H1 (cell line): ENCODE measurements around the gene RNF123. TPM values are rescaled to one million over a fixed set of nuclear protein-coding genes. Genes with fewer than 3 reads are reported as not detected.

ENCODE experiments used
- CTCF ChIA-PET: fragments of 300-600 bp; sonication (Branson Sonifier 250); formaldehyde crosslinking; loops from one replicate; lab custom pipeline; 2021; ENCODE audit not compliant: partially characterized antibody; lab: Charles Lee
- POLR2A ChIA-PET: fragments of 300-600 bp; sonication (Branson Sonifier 250); formaldehyde crosslinking; loops from one replicate; lab custom pipeline; 2021; ENCODE audit warnings: inconsistent platforms; ENCODE audit not compliant: partially characterized antibody; lab: Charles Lee
- DNase-seq, 2 experiments: peaks; one replicate each; pipeline versions ENCODE4 v3.0.0 to v3.0.0-alpha.2; 2010 to 2022; ENCODE audit warnings: low spot score in 2 of 2, low read depth in 1 of 2, mixed read lengths in 1 of 2
- FAIRE-seq: peaks from 2 replicates; lab custom pipeline; 2011; peaks lifted over from hg19 to GRCh38; lab: Jason Lieb, UNC
- H2AFZ ChIP-seq: 2 replicates; pipeline ENCODE4 v1.8.1; 2012; ENCODE audit warnings: low read length, inconsistent platforms
- H2AK5ac ChIP-seq: 2 replicates; pipeline ENCODE4 v1.6.1; 2013; ENCODE audit warnings: low read depth, low read length
- H2BK120ac ChIP-seq: replicated peaks from 2 replicates; pipeline ENCODE3; 2013; ENCODE audit warnings: low read depth, low read length, inconsistent platforms
- H2BK12ac ChIP-seq: 2 replicates; pipeline ENCODE4 v1.6.1; 2013; ENCODE audit warnings: low read depth, low read length
- H2BK15ac ChIP-seq: 2 replicates; pipeline ENCODE4 v1.6.1; 2013; ENCODE audit warnings: low read length
- H2BK20ac ChIP-seq: 2 replicates; pipeline ENCODE4 v1.6.1; 2013; ENCODE audit warnings: low read length
- H2BK5ac ChIP-seq: 2 replicates; pipeline ENCODE4 v1.6.1; 2013; ENCODE audit warnings: low read depth, low read length
- H3K14ac ChIP-seq: 2 replicates; pipeline ENCODE4 v1.6.1; 2013; ENCODE audit warnings: inconsistent platforms; ENCODE audit not compliant: insufficient read length
- H3K18ac ChIP-seq: 2 replicates; pipeline ENCODE4 v1.6.1; 2013; ENCODE audit warnings: low read length; ENCODE audit errors: extremely low read depth
- H3K23ac ChIP-seq: 2 replicates; pipeline ENCODE4 v1.6.1; 2013; ENCODE audit warnings: inconsistent platforms; ENCODE audit not compliant: insufficient read length
- H3K23me2 ChIP-seq: 2 replicates; pipeline ENCODE4 v1.6.1; 2013; ENCODE audit warnings: low read depth, low read length
- H3K27ac ChIP-seq: 2 replicates; pipeline ENCODE4 v1.6.1; 2011; ENCODE audit warnings: low read depth, low read length, inconsistent platforms
- H3K27me3 ChIP-seq, 4 experiments: replicated peaks in 1 of 4; 1 replicate in 1 of 4; 2 replicates in 3 of 4; pipeline versions ENCODE4 v1.6.1 to v1.8.1; 2011 to 2013; ENCODE audit warnings: low read length in 3 of 4, mild to moderate bottlenecking in 3 of 4, inconsistent platforms in 2 of 4, mixed read lengths in 2 of 4, moderate library complexity in 1 of 4; ENCODE audit not compliant: control insufficient read depth in 3 of 4, insufficient read depth in 3 of 4; ENCODE audit errors: extremely low read depth in 1 of 4
- H3K36me3 ChIP-seq, 4 experiments: 2 replicates each; pipeline versions ENCODE4 v1.6.1 to v1.8.1; 2011 to 2013; ENCODE audit warnings: mild to moderate bottlenecking in 4 of 4, low read length in 3 of 4, moderate library complexity in 2 of 4, control low read depth in 1 of 4, inconsistent platforms in 1 of 4; ENCODE audit not compliant: insufficient read depth in 4 of 4, control insufficient read depth in 2 of 4
- H3K4ac ChIP-seq: replicated peaks from 2 replicates; pipeline ENCODE3; 2013; ENCODE audit warnings: low read length, low read depth, mixed read lengths, inconsistent platforms; ENCODE audit not compliant: insufficient read length
- H3K4me1 ChIP-seq, 4 experiments: replicated peaks in 1 of 4; 1 replicate in 1 of 4; 2 replicates in 3 of 4; pipeline versions ENCODE4 v1.6.1 to v1.8.1; 2011 to 2013; ENCODE audit warnings: low read length in 3 of 4, inconsistent platforms in 2 of 4, mixed read lengths in 1 of 4; ENCODE audit not compliant: insufficient read depth in 4 of 4, control insufficient read depth in 3 of 4
- H3K4me2 ChIP-seq, 2 experiments: 2 replicates each; pipeline versions ENCODE4 v1.6.1 to v1.8.1; 2011 to 2013; ENCODE audit warnings: low read depth in 2 of 2, low read length in 2 of 2, control low read depth in 1 of 2, inconsistent platforms in 1 of 2, mild to moderate bottlenecking in 1 of 2; ENCODE audit not compliant: insufficient read depth in 1 of 2
- H3K4me3 ChIP-seq, 4 experiments: fragments of 200-600, 300-600 bp in 1 of 4; sonication (generic), shearing (Covaris generic), sonication (Bioruptor Twin) in 1 of 4; 2 replicates each; pipeline versions ENCODE4 v1.5.1 to v1.8.1; 2011 to 2016; ENCODE audit warnings: low read length in 4 of 4, low read depth in 3 of 4, control low read depth in 2 of 4, inconsistent platforms in 2 of 4, mild to moderate bottlenecking in 2 of 4, mixed read lengths in 1 of 4, moderate library complexity in 1 of 4; ENCODE audit not compliant: insufficient read depth in 2 of 4; ENCODE audit errors: extremely low read depth in 1 of 4
- H3K56ac ChIP-seq: replicated peaks from 2 replicates; pipeline ENCODE3; 2013; ENCODE audit warnings: low read depth, mild to moderate bottlenecking, mixed read lengths, low read length, inconsistent platforms; ENCODE audit not compliant: insufficient read length
- H3K79me1 ChIP-seq: 2 replicates; pipeline ENCODE4 v1.6.1; 2013; ENCODE audit warnings: low read depth, low read length, control low read depth
- H3K79me2 ChIP-seq, 2 experiments: 2 replicates each; pipeline versions ENCODE4 v1.6.1 to v1.8.1; 2012 to 2013; ENCODE audit warnings: low read length in 2 of 2, mild to moderate bottlenecking in 2 of 2, inconsistent platforms in 1 of 2; ENCODE audit not compliant: insufficient read depth in 2 of 2, control insufficient read depth in 1 of 2
- H3K9ac ChIP-seq, 4 experiments: replicated peaks in 1 of 4; 1 replicate in 1 of 4; 2 replicates in 3 of 4; pipeline versions ENCODE4 v1.6.1 to v1.8.1; 2011 to 2013; ENCODE audit warnings: low read depth in 3 of 4, low read length in 3 of 4, control low read depth in 2 of 4, mild to moderate bottlenecking in 2 of 4, moderate library complexity in 2 of 4, inconsistent platforms in 1 of 4; ENCODE audit errors: extremely low read depth in 1 of 4
- H3K9me3 ChIP-seq, 2 experiments: 2 replicates each; pipeline versions ENCODE4 v1.6.1 to v1.8.1; 2012 to 2013; ENCODE audit warnings: mild to moderate bottlenecking in 2 of 2, moderate library complexity in 2 of 2, control low read depth in 1 of 2, inconsistent platforms in 1 of 2, low read depth in 1 of 2, low read length in 1 of 2, mixed read lengths in 1 of 2; ENCODE audit not compliant: insufficient read depth in 2 of 2
- H4K20me1 ChIP-seq, 2 experiments: replicated peaks in 1 of 2; 2 replicates each; pipeline versions ENCODE3 to v1.8.1; 2011 to 2013; ENCODE audit warnings: inconsistent platforms in 2 of 2, low read length in 2 of 2, mild to moderate bottlenecking in 1 of 2; ENCODE audit not compliant: insufficient read depth in 2 of 2, control insufficient read depth in 1 of 2
- H4K5ac ChIP-seq: 2 replicates; pipeline ENCODE4 v1.6.1; 2013; ENCODE audit warnings: low read length, low read depth, mixed read lengths, inconsistent platforms; ENCODE audit not compliant: insufficient read length
- H4K8ac ChIP-seq: 2 replicates; pipeline ENCODE4 v1.8.0; 2013; ENCODE audit warnings: mild to moderate bottlenecking, moderate library complexity, low read length, inconsistent platforms; ENCODE audit not compliant: insufficient read depth; ENCODE audit errors: extremely low read depth
- H4K91ac ChIP-seq: replicated peaks from 2 replicates; pipeline ENCODE3; 2013; ENCODE audit warnings: low read length, mixed read lengths, inconsistent platforms; ENCODE audit not compliant: insufficient read length
- BCL11A ChIP-seq, 2 experiments: IDR thresholded peaks; one replicate each; pipeline ENCODE4 v1.6.1; 2011; ENCODE audit warnings: low read depth in 2 of 2, low read length in 2 of 2, mild to moderate bottlenecking in 2 of 2
- CTBP2 ChIP-seq: IDR thresholded peaks from 2 replicates; pipeline ENCODE4 v1.7.0; 2011; ENCODE audit warnings: borderline replicate concordance, mild to moderate bottlenecking, moderate library complexity, mixed read lengths, low read length; ENCODE audit not compliant: insufficient read depth, insufficient read length
- JUN ChIP-seq: IDR thresholded peaks from 2 replicates; pipeline ENCODE4 v1.6.1; 2011; ENCODE audit warnings: low read depth, mild to moderate bottlenecking, improper control_type of control experiment, low read length
- RBBP5 ChIP-seq: IDR thresholded peaks from 2 replicates; pipeline ENCODE4 v1.7.1; 2012; ENCODE audit warnings: low read depth, mild to moderate bottlenecking, inconsistent platforms, low read length, moderate library complexity, borderline replicate concordance
- RXRA ChIP-seq: IDR thresholded peaks from 2 replicates; pipeline ENCODE4 v1.6.1; 2011; ENCODE audit warnings: low read depth, mild to moderate bottlenecking, low read length, moderate library complexity; ENCODE audit not compliant: insufficient read depth
- SIRT6 ChIP-seq: IDR thresholded peaks from one replicate; pipeline ENCODE4 v1.7.1; 2012; ENCODE audit warnings: low read length, inconsistent platforms
- SIX5 ChIP-seq: IDR thresholded peaks from 2 replicates; pipeline ENCODE4 v1.6.1; 2011; ENCODE audit warnings: mild to moderate bottlenecking, low read depth, low read length
- SP2 ChIP-seq: IDR thresholded peaks from 2 replicates; pipeline ENCODE4 v1.6.1; 2012; ENCODE audit warnings: mild to moderate bottlenecking, low read length, inconsistent platforms
- TBP ChIP-seq: IDR thresholded peaks from 2 replicates; pipeline ENCODE4 v1.6.1; 2011; ENCODE audit warnings: low read depth, low read length, improper control_type of control experiment
- TEAD4 ChIP-seq: IDR thresholded peaks from 2 replicates; pipeline ENCODE4 v1.6.1; 2012; ENCODE audit warnings: low read depth, low read length, inconsistent platforms, mixed read lengths
- WGBS, 2 experiments: shearing (Covaris generic) in 1 of 2; methylation state at CpG; one replicate each; pipeline versions ENCODE4 v1.1.6 to v1.1.7; 2013 to 2015; ENCODE audit warnings: low lambda C conversion rate in 2 of 2, mixed read lengths in 2 of 2, inconsistent platforms in 1 of 2, low coverage in 1 of 2, missing lambda C conversion rate in 1 of 2; ENCODE audit not compliant: insufficient replicate concordance in 2 of 2, insufficient coverage in 1 of 2, insufficient read length in 1 of 2; ENCODE audit errors: extremely low coverage in 1 of 2, missing lambda C conversion rate in 1 of 2; 5-methylcytosine and 5-hydroxymethylcytosine counted together
- polyA plus RNA-seq, 7 experiments: library from polyadenylated mRNA; depleted of rRNA in 3 of 7; stranded (reverse) in 5 of 7; unstranded in 2 of 7; fragments of >200 nt in 5 of 7; fragments of 200-250 nt in 2 of 7; gene quantifications; 1 replicate in 5 of 7; 2 replicates in 1 of 7; 4 replicates in 1 of 7; pipeline versions ENCODE4 v1.2.1 to v1.2.3, GENCODE V29; 2011 to 2013; ENCODE audit warnings: missing spikeins in 2 of 7, mixed read lengths in 2 of 7
- total RNA-seq: library from RNA; stranded (reverse); fragmentation: NEBNext Ultra II Directional; extraction: Animal tissue kit (Norgen Biotek cat#: 25700); gene quantifications from 2 replicates; pipeline ENCODE4 v1.2.1, GENCODE V29; 2021

Gene RNF123
- total and polyA plus RNA-seq, 2 of the 8 experiments (the other 6 are each of a cell fraction or from before 2014, with no cell fraction given) = 30.5 to 57.7 TPM

DNA sequence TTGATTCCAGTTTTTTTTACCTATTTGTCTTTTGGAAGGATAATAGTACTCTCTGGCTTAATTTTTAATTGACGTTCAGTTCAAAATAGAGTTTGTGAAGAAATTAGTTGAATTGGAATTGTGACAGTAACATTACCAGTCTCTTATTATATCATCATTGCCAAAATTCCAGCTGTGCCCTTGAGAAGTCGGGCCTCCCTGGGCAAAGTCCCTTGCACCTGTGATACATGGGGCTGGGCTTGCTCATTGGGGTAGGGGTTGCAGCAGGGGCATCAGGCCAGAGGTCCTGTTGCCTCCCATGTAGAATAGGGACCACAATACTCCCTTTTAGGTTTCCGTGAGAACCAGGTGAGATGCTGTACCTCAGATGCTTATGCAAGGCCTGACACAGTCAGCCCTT is 43.1 kb upstream of the RNF123 start:
- H3K4me2 ChIP-seq = no peak overlapping the region
- H4K5ac ChIP-seq = no peak overlapping the region
- H3K9ac ChIP-seq = no peak overlapping the region
- H2BK12ac ChIP-seq = no peak overlapping the region
- FAIRE-seq = no peak
- H2AK5ac ChIP-seq = no peak overlapping the region
- no peaks in the 10 kb centered on the region for H3K27me3 ChIP-seq
- H3K4me3 ChIP-seq = no peak overlapping the region
- H3K56ac ChIP-seq = no peak overlapping the region
- H3K4me1 ChIP-seq = no peaks in the 10 kb centered on the region; a peak in 1 of 7 replicates
- H3K23me2 ChIP-seq = no peaks in the 10 kb centered on the region
- H2BK15ac ChIP-seq = no peak overlapping the region
- CTCF ChIA-PET = interaction anchor here (0.5 to 2.1 kb wide), 6 partner anchors 11 to 168 kb away, joined by 3 to 7 read pairs (median 4); no protein-coding TSS in a partner anchor
- H3K4ac ChIP-seq = no peak overlapping the region
- H2AFZ ChIP-seq = no peak overlapping the region
- no peaks in the 10 kb centered on the region for H3K79me1 ChIP-seq
- no peak overlapping the region for H3K23ac ChIP-seq
- TF ChIP-seq JUN = no peak
- TF ChIP-seq SIX5 = no peak
- no peak for TF ChIP-seq TEAD4
- no peak for TF ChIP-seq RBBP5
- no peak for TF ChIP-seq BCL11A (IDR thresholded peaks at IDR 0.05; ENCODE audit: low read depth in 2 of 2, low read length in 2 of 2)
- no peak for TF ChIP-seq SP2
- no peak for TF ChIP-seq RXRA
- no peak for TF ChIP-seq TBP
- no peak for TF ChIP-seq CTBP2
- TF ChIP-seq SIRT6 = no peak
- TF ChIP-seq, all 59 proteins: peak for 0
- no peak overlapping the region for H4K8ac ChIP-seq
- DNase-seq = no peak
- H3K14ac ChIP-seq = no peak overlapping the region
- POLR2A ChIA-PET = no interaction called here
- H2BK5ac ChIP-seq = no peak overlapping the region
- no peak overlapping the region for H2BK120ac ChIP-seq
- H3K9me3 ChIP-seq = no peaks in the 10 kb centered on the region
- no peak overlapping the region for H3K27ac ChIP-seq
- no peak overlapping the region for H2BK20ac ChIP-seq
- H3K79me2 ChIP-seq = no peaks in the 10 kb centered on the region
- H4K20me1 ChIP-seq = no peaks in the 10 kb centered on the region
- WGBS, 2 experiments = 91% methylated on average over 3 of the region's 3 CpGs; no CpG with 5 or more reads in 1 of the 2 experiments
- H3K36me3 ChIP-seq = no peaks in the 10 kb centered on the region; a peak in 1 of 8 replicates
- H3K18ac ChIP-seq = no peak overlapping the region
- H4K91ac ChIP-seq = no peak overlapping the region
